Lower leg skin (tissue), 3 donors: ENCODE data around the gene AFF1.

Experiments used
- POLR2A ChIP-seq, 2 donors: fragments of 450-650 bp; IDR thresholded peaks; one replicate each; pipeline ENCODE4 v1.6.1; 2016 to 2017; ENCODE audit warnings: antibody characterized with exemption in 2 of 2, mild to moderate bottlenecking in 1 of 2, moderate library complexity in 1 of 2
- TF ChIP-seq, protein P1 (sequence below), 3 donors: fragments of 450-650 bp; IDR thresholded peaks; one replicate each; pipeline ENCODE4 v1.5.1; 2016; ENCODE audit warnings: antibody characterized with exemption in 3 of 3, mild to moderate bottlenecking in 3 of 3, moderate library complexity in 2 of 3

DNA sequence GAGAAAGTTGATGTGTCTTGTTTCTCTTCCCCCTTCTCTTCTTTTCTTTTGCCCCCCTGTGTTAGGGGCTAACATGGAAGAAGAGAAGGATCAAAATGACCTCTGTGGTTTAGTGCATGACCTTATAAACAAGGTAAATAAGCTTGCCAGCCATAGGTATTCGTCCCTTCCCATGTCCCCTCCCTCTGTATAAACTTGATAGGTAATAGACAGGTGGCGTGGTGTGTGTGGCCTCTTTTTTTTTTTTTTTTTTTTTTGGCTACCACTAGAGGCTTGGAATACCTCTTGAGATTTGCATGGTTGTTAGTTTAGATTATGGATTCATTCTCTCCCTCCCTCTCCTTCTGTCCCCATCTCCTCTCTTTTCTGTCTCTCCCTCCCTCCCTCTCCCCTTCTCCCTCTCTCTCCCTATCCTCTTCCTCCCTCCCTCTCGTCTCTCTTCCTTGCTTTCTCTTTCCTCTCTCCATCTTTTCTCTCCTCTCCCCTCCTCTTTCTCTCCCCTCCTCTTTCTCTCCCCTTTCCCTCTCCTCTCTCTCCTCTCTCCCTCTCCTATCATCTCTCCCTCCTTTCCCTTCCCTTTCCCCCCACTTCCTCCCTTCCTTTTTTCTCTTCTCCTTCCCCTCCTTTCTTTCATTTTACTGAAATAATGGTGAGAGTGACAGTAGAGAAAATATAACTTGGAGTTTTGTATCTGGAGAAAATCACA, 134.4 kb downstream of the AFF1 start:
- TF ChIP-seq POLR2A (IDR thresholded peaks at IDR 0.05) = no peak
- TF ChIP-seq, protein P1, sequence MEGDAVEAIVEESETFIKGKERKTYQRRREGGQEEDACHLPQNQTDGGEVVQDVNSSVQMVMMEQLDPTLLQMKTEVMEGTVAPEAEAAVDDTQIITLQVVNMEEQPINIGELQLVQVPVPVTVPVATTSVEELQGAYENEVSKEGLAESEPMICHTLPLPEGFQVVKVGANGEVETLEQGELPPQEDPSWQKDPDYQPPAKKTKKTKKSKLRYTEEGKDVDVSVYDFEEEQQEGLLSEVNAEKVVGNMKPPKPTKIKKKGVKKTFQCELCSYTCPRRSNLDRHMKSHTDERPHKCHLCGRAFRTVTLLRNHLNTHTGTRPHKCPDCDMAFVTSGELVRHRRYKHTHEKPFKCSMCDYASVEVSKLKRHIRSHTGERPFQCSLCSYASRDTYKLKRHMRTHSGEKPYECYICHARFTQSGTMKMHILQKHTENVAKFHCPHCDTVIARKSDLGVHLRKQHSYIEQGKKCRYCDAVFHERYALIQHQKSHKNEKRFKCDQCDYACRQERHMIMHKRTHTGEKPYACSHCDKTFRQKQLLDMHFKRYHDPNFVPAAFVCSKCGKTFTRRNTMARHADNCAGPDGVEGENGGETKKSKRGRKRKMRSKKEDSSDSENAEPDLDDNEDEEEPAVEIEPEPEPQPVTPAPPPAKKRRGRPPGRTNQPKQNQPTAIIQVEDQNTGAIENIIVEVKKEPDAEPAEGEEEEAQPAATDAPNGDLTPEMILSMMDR (IDR thresholded peaks at IDR 0.05) = no peak
